SK-N-SH (cell line): ENCODE measurements around the gene RFFL. TPM values are rescaled to one million over a fixed set of nuclear protein-coding genes. Genes with fewer than 3 reads are reported as not detected.

Experiments
- CTCF ChIA-PET: fragments of 300-600, 350-600 bp; formaldehyde crosslinking; extraction: SDS; loops from one replicate; lab custom pipeline; 2021; lab: Yijun Ruan, JAX
- POLR2A ChIA-PET: fragments of 350-600 bp; sonication (Branson Sonifier 250); formaldehyde crosslinking; extraction: SDS; loops from one replicate; lab custom pipeline; 2020; ENCODE audit warnings: antibody characterized with exemption, inconsistent platforms; lab: Yijun Ruan, JAX
- DNase-seq: peaks from one replicate; pipeline ENCODE4 v3.0.0; 2012
- H2AFZ ChIP-seq: fragments of 200-600 bp; sonication (generic); 2 replicates; pipeline ENCODE4 v1.8.1; 2016; ENCODE audit warnings: antibody characterized with exemption, mild to moderate bottlenecking, low read depth
- H3F3A ChIP-seq: fragments of 200-600 bp; sonication (generic); replicated peaks from 2 replicates; pipeline ENCODE3; 2016; ENCODE audit warnings: antibody characterized with exemption, mild to moderate bottlenecking; ENCODE audit not compliant: insufficient read depth
- H3K27ac ChIP-seq, 2 experiments: fragments of 200-500 bp in 1 of 2; fragments of 200-600 bp in 1 of 2; sonication (Bioruptor generic) in 1 of 2; sonication (generic), shearing (Covaris generic) in 1 of 2; 2 replicates each; pipeline versions ENCODE4 v1.5.1 to v1.6.1; 2014 to 2016; ENCODE audit warnings: low read depth in 2 of 2, inconsistent platforms in 1 of 2, low read length in 1 of 2, mild to moderate bottlenecking in 1 of 2, mixed read lengths in 1 of 2
- H3K27me3 ChIP-seq: fragments of 200-600 bp; sonication (generic), shearing (Covaris generic); 2 replicates; pipeline ENCODE4 v1.6.1; 2016; ENCODE audit warnings: mixed run types; ENCODE audit not compliant: insufficient read depth
- H3K36me3 ChIP-seq, 2 experiments: fragments of 200-500 bp in 1 of 2; fragments of 200-600 bp in 1 of 2; sonication (Bioruptor generic) in 1 of 2; sonication (generic) in 1 of 2; replicated peaks in 1 of 2; 2 replicates each; pipeline versions ENCODE3 to v1.5.1; 2014 to 2016; ENCODE audit warnings: low read length in 1 of 2, mild to moderate bottlenecking in 1 of 2; ENCODE audit not compliant: insufficient read depth in 2 of 2, control insufficient read depth in 1 of 2
- H3K4me1 ChIP-seq, 2 experiments: fragments of 200-500 bp in 1 of 2; fragments of 200-600 bp in 1 of 2; sonication (Bioruptor generic) in 1 of 2; sonication (generic), shearing (Covaris generic) in 1 of 2; 2 replicates each; pipeline versions ENCODE4 v1.5.1 to v1.6.1; 2014 to 2016; ENCODE audit warnings: low read depth in 1 of 2, low read length in 1 of 2, mixed run types in 1 of 2; ENCODE audit not compliant: insufficient read depth in 2 of 2, control insufficient read depth in 1 of 2
- H3K4me2 ChIP-seq: fragments of 200-600 bp; sonication (generic), shearing (Covaris generic); 2 replicates; pipeline ENCODE4 v1.6.1; 2017; ENCODE audit warnings: mixed run types
- H3K4me3 ChIP-seq, 2 experiments: fragments of 200-500 bp in 1 of 2; fragments of 200-600 bp in 1 of 2; sonication (Bioruptor generic) in 1 of 2; sonication (generic), shearing (Covaris generic) in 1 of 2; 2 replicates each; pipeline versions ENCODE4 v1.5.1 to v1.8.1; 2014 to 2016; ENCODE audit warnings: low read depth in 2 of 2, inconsistent platforms in 1 of 2, low read length in 1 of 2, mild to moderate bottlenecking in 1 of 2, mixed read lengths in 1 of 2, moderate library complexity in 1 of 2
- H3K79me2 ChIP-seq: fragments of 200-600 bp; sonication (generic); 2 replicates; pipeline ENCODE4 v1.8.1; 2017; ENCODE audit warnings: mild to moderate bottlenecking; ENCODE audit not compliant: insufficient read depth
- H3K9ac ChIP-seq: fragments of 200-600 bp; sonication (generic); 2 replicates; pipeline ENCODE4 v1.6.1; 2017; ENCODE audit warnings: mixed run types
- H3K9me2 ChIP-seq: fragments of 200-600 bp; sonication (generic); 2 replicates; pipeline ENCODE4 v1.6.1; 2017; ENCODE audit warnings: mixed run types
- H3K9me3 ChIP-seq: fragments of 200-600 bp; sonication (generic); 2 replicates; pipeline ENCODE4 v1.6.1; 2017; ENCODE audit warnings: mixed run types, mild to moderate bottlenecking, moderate library complexity
- H4K20me1 ChIP-seq: fragments of 200-600 bp; sonication (generic); 2 replicates; pipeline ENCODE4 v1.6.1; 2017; ENCODE audit warnings: mild to moderate bottlenecking, mixed run types; ENCODE audit not compliant: insufficient read depth
- CHD2 ChIP-seq: fragments of 150-350 bp; IDR thresholded peaks from 2 replicates; pipeline ENCODE4 v1.6.1; 2018; ENCODE audit warnings: low read length; ENCODE audit not compliant: partially characterized antibody
- EZH2phosphoT487 ChIP-seq: fragments of 200-600 bp; sonication (generic); IDR thresholded peaks from 2 replicates; pipeline ENCODE4 v1.6.1; 2017; ENCODE audit warnings: low read depth, mixed run types, mild to moderate bottlenecking, antibody characterized with exemption, moderate library complexity, borderline replicate concordance
- FOXJ3 ChIP-seq: sonication (generic); formaldehyde crosslinking; IDR thresholded peaks from 2 replicates; pipeline ENCODE4 v1.5.1; 2020; ENCODE audit warnings: mild to moderate bottlenecking, missing genetic modification reagents
- GABPA ChIP-seq: IDR thresholded peaks from 2 replicates; pipeline ENCODE4 v1.4.0; 2012; ENCODE audit warnings: low read depth, mild to moderate bottlenecking
- RFX5 ChIP-seq: IDR thresholded peaks from 2 replicates; pipeline ENCODE4 v1.6.1; 2012; ENCODE audit warnings: mild to moderate bottlenecking, improper control_type of control experiment, low read length
- SIN3A ChIP-seq: IDR thresholded peaks from 2 replicates; pipeline ENCODE4 v1.6.1; 2012; ENCODE audit warnings: low read depth, mild to moderate bottlenecking, low read length, moderate library complexity, borderline replicate concordance
- TEAD4 ChIP-seq: IDR thresholded peaks from 2 replicates; pipeline ENCODE4 v1.4.0; 2012; ENCODE audit warnings: mild to moderate bottlenecking, borderline replicate concordance; ENCODE audit not compliant: insufficient read depth
- WGBS: methylation state at CpG from one replicate; pipeline ENCODE4 v1.1.6; 2017; ENCODE audit warnings: low lambda C conversion rate; 5-methylcytosine and 5-hydroxymethylcytosine counted together
- polyA plus RNA-seq, 3 experiments: library from polyadenylated mRNA; depleted of rRNA; stranded (reverse); fragments of >200 nt; gene quantifications; 2 replicates each; pipeline ENCODE4 v1.2.3, GENCODE V29; 2012
- TF ChIP-seq, protein P1 (sequence below): IDR thresholded peaks from 2 replicates; pipeline ENCODE4 v1.6.1; 2012; ENCODE audit warnings: mild to moderate bottlenecking, low read depth, low read length, moderate library complexity
- TF ChIP-seq, protein P2 (sequence below): fragments of 200-600 bp; sonication (generic); IDR thresholded peaks from 2 replicates; pipeline ENCODE4 v1.6.1; 2017; ENCODE audit warnings: antibody characterized with exemption, mild to moderate bottlenecking, moderate library complexity
- TF ChIP-seq, protein P3 (sequence below): IDR thresholded peaks from 2 replicates; pipeline ENCODE4 v1.4.0; 2012; ENCODE audit warnings: low read depth, borderline replicate concordance

The RFFL gene
- polyA plus RNA-seq, 1 of the 3 experiments (the other 2 are of a cell fraction): 10.1 TPM

DNA sequence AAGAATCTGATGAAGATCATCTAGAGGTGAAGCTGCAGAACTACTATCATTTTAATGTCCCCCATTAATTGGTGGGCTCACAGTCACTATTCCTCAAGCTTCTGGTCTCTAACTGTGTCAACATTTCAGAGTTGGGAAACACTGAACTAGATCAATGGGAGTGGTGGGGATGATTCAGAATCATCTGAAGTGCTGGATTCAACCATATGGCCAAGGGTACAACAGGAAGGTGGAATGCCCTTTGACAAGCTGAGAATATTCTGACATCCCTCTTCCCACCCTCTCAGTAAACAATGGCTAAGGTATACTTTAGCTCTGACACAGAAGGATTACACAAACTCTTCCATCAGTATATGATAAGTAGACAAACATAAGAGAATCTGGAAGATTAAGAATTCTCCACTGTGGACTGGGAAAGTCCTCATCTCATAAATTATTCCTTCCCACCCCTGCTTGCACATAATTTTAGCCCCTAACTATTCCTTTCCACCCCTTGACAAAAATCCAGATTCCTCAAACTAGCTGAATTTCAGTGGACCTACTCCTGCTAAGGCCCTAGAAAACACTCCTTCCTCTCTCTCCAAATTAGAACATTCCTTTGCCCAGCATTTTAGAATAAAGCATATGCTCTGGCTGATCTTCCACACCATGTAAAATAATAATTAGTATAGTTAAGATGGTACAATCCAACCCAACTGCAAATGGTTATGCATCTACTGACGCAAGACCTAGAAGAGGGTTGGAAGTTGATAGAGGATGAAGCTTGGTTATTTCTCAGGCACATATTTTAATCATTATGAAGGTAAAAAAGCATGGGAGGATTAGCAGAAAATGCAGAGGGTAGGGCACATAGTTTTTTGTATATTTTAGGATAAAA is 16.3 kb upstream of the RFFL start:
- no peaks in the 10 kb centered on the region for H3K9me3 ChIP-seq
- peaks cover 74% of the 10 kb centered on the region for H3K79me2 ChIP-seq
- ChIA-PET POLR2A (no interaction called here), CTCF (interaction anchor here (0.7 to 2.3 kb wide), 4 partner anchors 9 to 94 kb away, joined by 3 to 10 read pairs (median 3); no protein-coding TSS in a partner anchor)
- H3K4me2 ChIP-seq: no peak overlapping the region
- TF ChIP-seq RFX5 (no peak), GABPA (no peak), FOXJ3 (CRISPR knock-in tag) (no peak), CHD2 (no peak), EZH2phosphoT487 (no peak), SIN3A (no peak), TEAD4 (no peak)
- TF ChIP-seq, protein P1, sequence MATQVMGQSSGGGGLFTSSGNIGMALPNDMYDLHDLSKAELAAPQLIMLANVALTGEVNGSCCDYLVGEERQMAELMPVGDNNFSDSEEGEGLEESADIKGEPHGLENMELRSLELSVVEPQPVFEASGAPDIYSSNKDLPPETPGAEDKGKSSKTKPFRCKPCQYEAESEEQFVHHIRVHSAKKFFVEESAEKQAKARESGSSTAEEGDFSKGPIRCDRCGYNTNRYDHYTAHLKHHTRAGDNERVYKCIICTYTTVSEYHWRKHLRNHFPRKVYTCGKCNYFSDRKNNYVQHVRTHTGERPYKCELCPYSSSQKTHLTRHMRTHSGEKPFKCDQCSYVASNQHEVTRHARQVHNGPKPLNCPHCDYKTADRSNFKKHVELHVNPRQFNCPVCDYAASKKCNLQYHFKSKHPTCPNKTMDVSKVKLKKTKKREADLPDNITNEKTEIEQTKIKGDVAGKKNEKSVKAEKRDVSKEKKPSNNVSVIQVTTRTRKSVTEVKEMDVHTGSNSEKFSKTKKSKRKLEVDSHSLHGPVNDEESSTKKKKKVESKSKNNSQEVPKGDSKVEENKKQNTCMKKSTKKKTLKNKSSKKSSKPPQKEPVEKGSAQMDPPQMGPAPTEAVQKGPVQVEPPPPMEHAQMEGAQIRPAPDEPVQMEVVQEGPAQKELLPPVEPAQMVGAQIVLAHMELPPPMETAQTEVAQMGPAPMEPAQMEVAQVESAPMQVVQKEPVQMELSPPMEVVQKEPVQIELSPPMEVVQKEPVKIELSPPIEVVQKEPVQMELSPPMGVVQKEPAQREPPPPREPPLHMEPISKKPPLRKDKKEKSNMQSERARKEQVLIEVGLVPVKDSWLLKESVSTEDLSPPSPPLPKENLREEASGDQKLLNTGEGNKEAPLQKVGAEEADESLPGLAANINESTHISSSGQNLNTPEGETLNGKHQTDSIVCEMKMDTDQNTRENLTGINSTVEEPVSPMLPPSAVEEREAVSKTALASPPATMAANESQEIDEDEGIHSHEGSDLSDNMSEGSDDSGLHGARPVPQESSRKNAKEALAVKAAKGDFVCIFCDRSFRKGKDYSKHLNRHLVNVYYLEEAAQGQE: no peak
- TF ChIP-seq, protein P2, sequence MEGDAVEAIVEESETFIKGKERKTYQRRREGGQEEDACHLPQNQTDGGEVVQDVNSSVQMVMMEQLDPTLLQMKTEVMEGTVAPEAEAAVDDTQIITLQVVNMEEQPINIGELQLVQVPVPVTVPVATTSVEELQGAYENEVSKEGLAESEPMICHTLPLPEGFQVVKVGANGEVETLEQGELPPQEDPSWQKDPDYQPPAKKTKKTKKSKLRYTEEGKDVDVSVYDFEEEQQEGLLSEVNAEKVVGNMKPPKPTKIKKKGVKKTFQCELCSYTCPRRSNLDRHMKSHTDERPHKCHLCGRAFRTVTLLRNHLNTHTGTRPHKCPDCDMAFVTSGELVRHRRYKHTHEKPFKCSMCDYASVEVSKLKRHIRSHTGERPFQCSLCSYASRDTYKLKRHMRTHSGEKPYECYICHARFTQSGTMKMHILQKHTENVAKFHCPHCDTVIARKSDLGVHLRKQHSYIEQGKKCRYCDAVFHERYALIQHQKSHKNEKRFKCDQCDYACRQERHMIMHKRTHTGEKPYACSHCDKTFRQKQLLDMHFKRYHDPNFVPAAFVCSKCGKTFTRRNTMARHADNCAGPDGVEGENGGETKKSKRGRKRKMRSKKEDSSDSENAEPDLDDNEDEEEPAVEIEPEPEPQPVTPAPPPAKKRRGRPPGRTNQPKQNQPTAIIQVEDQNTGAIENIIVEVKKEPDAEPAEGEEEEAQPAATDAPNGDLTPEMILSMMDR: no peak
- TF ChIP-seq, protein P3, sequence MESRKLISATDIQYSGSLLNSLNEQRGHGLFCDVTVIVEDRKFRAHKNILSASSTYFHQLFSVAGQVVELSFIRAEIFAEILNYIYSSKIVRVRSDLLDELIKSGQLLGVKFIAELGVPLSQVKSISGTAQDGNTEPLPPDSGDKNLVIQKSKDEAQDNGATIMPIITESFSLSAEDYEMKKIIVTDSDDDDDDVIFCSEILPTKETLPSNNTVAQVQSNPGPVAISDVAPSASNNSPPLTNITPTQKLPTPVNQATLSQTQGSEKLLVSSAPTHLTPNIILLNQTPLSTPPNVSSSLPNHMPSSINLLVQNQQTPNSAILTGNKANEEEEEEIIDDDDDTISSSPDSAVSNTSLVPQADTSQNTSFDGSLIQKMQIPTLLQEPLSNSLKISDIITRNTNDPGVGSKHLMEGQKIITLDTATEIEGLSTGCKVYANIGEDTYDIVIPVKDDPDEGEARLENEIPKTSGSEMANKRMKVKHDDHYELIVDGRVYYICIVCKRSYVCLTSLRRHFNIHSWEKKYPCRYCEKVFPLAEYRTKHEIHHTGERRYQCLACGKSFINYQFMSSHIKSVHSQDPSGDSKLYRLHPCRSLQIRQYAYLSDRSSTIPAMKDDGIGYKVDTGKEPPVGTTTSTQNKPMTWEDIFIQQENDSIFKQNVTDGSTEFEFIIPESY: no peak
- H3K9me2 ChIP-seq: no peaks in the 10 kb centered on the region
- H4K20me1 ChIP-seq: peaks cover 6% of the 10 kb centered on the region
- H3K9ac ChIP-seq: no peak overlapping the region
- no peak overlapping the region for H3K27ac ChIP-seq
- peaks cover 0 to 4% of the 10 kb centered on the region in 2 experiments for H3K36me3 ChIP-seq
- no peak for DNase-seq
- H2AFZ ChIP-seq: no peak overlapping the region
- H3K4me3 ChIP-seq: no peak overlapping the region
- WGBS: 94% methylated on average over 1 of the region's 1 CpG
- peaks cover 22% of the 10 kb centered on the region for H3F3A ChIP-seq
- peaks cover 9 to 14% of the 10 kb centered on the region in 2 experiments for H3K4me1 ChIP-seq
- no peaks in the 10 kb centered on the region for H3K27me3 ChIP-seq
